ENCODE measurements around the gene LIPN.

DNA sequence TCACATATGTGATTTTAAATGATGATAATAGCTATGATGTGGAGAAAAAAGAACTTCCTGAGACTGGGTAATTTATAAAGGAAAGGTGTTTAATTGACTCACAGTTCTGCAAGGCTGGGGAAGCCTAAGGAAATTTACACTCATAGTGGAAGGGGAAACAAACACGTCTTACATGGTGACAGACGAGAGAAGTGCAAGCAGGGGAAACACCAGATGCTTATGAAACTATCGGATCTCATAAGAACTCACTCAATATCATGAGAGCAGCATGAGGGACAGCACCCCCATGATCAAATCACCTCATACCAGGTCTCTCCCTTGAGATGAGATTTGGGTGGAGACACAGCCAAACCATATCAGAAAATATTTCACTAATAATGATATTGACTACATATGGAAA lies 4.1 kb upstream of the LIPN start:
- no peak for TF ChIP-seq POLR2A (IDR thresholded peaks at IDR 0.05; ENCODE audit: low read depth, low read length)
- TF ChIP-seq, protein P1, sequence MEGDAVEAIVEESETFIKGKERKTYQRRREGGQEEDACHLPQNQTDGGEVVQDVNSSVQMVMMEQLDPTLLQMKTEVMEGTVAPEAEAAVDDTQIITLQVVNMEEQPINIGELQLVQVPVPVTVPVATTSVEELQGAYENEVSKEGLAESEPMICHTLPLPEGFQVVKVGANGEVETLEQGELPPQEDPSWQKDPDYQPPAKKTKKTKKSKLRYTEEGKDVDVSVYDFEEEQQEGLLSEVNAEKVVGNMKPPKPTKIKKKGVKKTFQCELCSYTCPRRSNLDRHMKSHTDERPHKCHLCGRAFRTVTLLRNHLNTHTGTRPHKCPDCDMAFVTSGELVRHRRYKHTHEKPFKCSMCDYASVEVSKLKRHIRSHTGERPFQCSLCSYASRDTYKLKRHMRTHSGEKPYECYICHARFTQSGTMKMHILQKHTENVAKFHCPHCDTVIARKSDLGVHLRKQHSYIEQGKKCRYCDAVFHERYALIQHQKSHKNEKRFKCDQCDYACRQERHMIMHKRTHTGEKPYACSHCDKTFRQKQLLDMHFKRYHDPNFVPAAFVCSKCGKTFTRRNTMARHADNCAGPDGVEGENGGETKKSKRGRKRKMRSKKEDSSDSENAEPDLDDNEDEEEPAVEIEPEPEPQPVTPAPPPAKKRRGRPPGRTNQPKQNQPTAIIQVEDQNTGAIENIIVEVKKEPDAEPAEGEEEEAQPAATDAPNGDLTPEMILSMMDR (IDR thresholded peaks at IDR 0.05; ENCODE audit: extremely low read depth in 1 of 2, insufficient read depth in 1 of 2, low read depth in 1 of 2, low read length in 2 of 2), result no peak
- TF ChIP-seq EZH2 (IDR thresholded peaks at IDR 0.05; ENCODE audit: borderline replicate concordance, low read depth, low read length, severe bottlenecking), result no peak
- no peak for TF ChIP-seq MYC (IDR thresholded peaks at IDR 0.05; ENCODE audit: low read depth, low read length)
- TF ChIP-seq POLR2AphosphoS5 (IDR thresholded peaks at IDR 0.05; ENCODE audit: insufficient read depth, low read depth, low read length), result no peak
- TF ChIP-seq FOS (IDR thresholded peaks at IDR 0.05; ENCODE audit: borderline replicate concordance, insufficient read depth, low read length), result no peak
- TF ChIP-seq, protein P2, sequence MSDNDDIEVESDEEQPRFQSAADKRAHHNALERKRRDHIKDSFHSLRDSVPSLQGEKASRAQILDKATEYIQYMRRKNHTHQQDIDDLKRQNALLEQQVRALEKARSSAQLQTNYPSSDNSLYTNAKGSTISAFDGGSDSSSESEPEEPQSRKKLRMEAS (IDR thresholded peaks at IDR 0.05; ENCODE audit: insufficient read depth, insufficient read length), result no peak

Measured in endothelial cell of umbilical vein (primary cell).